ENCODE data around the gene IL3. TPM values are rescaled to one million over a fixed set of nuclear protein-coding genes. Genes with fewer than 3 reads are reported as not detected.

IL3 gene
- total and polyA plus RNA-seq, 2 of the 4 experiments (the other 2 are of a cell fraction): not detected

DNA sequence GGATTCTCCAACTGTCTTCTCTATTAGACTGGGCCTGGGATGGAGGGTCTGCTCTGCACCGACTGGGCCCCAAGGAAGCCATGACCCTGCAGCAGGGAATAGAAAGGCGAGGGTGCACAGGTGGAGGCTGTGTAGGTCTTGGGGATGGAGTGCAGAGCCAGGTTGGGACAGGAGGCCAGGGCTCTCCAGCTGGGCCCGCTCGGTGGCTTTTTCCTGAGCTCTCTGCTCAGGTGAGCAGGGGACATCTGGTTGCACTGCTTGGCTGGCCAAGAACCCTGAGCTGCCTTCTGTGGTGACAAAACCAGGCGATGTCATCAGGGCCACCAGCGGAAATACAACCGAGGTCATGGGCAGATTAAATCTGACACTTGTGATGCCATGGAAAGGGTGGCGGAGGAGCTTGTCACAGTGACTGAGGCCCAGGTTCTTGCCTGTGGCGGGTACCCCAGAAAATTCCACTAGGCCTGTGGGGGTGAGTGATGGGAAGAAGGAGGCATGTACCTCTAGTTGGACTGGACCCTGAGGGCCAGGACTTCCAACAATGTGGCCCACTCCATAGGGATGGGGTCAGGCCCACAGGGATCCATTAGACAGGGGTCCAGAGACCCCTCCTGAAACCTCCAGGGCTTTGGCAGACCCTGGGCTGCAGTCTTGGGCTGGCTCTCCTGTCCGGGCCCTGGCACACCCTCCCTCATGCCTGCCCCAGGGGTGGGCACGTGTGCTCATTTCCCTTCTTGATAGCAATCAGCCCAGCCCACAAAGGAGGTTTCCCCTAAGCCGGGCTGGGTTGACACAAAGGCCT, 4.4 kb upstream of the IL3 start:
- H3K9me3 ChIP-seq (ENCODE audit: control insufficient read depth, insufficient read depth, low read length): no peaks in the 10 kb centered on the region
- H3K27ac ChIP-seq (ENCODE audit: insufficient read depth, low read length): no peak overlapping the region
- no peak overlapping the region for H3K4ac ChIP-seq (ENCODE audit: low read depth, low read length)
- no peak overlapping the region for H2AK5ac ChIP-seq (ENCODE audit: low read depth, low read length)
- no peak overlapping the region for H2BK5ac ChIP-seq (ENCODE audit: low read depth, low read length, poor library complexity, severe bottlenecking)
- no TSS peak for BruUV-seq (replicated peaks)
- intact Hi-C loops (cut with micrococcal nuclease): no loop called here
- no peak overlapping the region for H2BK120ac ChIP-seq (ENCODE audit: low read depth, low read length)
- TF ChIP-seq CHD1 (IDR thresholded peaks at IDR 0.05; ENCODE audit: low read depth, low read length) (no peak), MXI1 (IDR thresholded peaks at IDR 0.05; ENCODE audit: borderline replicate concordance, low read depth, low read length) (no peak), MAFK (IDR thresholded peaks at IDR 0.05; ENCODE audit: low read depth, low read length) (no peak), RAD21 (IDR thresholded peaks at IDR 0.05; ENCODE audit: low read length) (no peak), SMC3 (IDR thresholded peaks at IDR 0.05; ENCODE audit: low read depth, low read length) (no peak), CEBPB (IDR thresholded peaks at IDR 0.05; ENCODE audit: low read depth, low read length) (no peak), FOS (IDR thresholded peaks at IDR 0.05; ENCODE audit: low read depth, low read length) (no peak), POLR2A (IDR thresholded peaks at IDR 0.05; ENCODE audit: low read depth, low read length) (no peak), RFX5 (IDR thresholded peaks at IDR 0.05; ENCODE audit: low read depth, low read length) (no peak), BHLHE40 (IDR thresholded peaks at IDR 0.05; ENCODE audit: low read depth, low read length) (no peak), RCOR1 (IDR thresholded peaks at IDR 0.05; ENCODE audit: insufficient replicate concordance, low read length) (no peak), MAZ (IDR thresholded peaks at IDR 0.05; ENCODE audit: borderline replicate concordance, low read depth, low read length) (no peak), NFE2L2 (IDR thresholded peaks at IDR 0.05; ENCODE audit: low read depth, low read length) (no peak)
- TF ChIP-seq, protein P1, sequence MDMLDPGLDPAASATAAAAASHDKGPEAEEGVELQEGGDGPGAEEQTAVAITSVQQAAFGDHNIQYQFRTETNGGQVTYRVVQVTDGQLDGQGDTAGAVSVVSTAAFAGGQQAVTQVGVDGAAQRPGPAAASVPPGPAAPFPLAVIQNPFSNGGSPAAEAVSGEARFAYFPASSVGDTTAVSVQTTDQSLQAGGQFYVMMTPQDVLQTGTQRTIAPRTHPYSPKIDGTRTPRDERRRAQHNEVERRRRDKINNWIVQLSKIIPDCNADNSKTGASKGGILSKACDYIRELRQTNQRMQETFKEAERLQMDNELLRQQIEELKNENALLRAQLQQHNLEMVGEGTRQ (IDR thresholded peaks at IDR 0.05; ENCODE audit: low read depth, low read length): no peak
- TF ChIP-seq, protein P2, sequence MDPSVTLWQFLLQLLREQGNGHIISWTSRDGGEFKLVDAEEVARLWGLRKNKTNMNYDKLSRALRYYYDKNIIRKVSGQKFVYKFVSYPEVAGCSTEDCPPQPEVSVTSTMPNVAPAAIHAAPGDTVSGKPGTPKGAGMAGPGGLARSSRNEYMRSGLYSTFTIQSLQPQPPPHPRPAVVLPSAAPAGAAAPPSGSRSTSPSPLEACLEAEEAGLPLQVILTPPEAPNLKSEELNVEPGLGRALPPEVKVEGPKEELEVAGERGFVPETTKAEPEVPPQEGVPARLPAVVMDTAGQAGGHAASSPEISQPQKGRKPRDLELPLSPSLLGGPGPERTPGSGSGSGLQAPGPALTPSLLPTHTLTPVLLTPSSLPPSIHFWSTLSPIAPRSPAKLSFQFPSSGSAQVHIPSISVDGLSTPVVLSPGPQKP (IDR thresholded peaks at IDR 0.05; ENCODE audit: borderline replicate concordance, low read depth, low read length): no peak
- TF ChIP-seq, protein P3, sequence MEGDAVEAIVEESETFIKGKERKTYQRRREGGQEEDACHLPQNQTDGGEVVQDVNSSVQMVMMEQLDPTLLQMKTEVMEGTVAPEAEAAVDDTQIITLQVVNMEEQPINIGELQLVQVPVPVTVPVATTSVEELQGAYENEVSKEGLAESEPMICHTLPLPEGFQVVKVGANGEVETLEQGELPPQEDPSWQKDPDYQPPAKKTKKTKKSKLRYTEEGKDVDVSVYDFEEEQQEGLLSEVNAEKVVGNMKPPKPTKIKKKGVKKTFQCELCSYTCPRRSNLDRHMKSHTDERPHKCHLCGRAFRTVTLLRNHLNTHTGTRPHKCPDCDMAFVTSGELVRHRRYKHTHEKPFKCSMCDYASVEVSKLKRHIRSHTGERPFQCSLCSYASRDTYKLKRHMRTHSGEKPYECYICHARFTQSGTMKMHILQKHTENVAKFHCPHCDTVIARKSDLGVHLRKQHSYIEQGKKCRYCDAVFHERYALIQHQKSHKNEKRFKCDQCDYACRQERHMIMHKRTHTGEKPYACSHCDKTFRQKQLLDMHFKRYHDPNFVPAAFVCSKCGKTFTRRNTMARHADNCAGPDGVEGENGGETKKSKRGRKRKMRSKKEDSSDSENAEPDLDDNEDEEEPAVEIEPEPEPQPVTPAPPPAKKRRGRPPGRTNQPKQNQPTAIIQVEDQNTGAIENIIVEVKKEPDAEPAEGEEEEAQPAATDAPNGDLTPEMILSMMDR (conservative IDR thresholded peaks at IDR 0.05; ENCODE audit: low read depth, low read length): no peak
- DNase-seq: no peak
- H3K4me3 ChIP-seq (ENCODE audit: insufficient read depth, low read depth, low read length): no peak overlapping the region
- H2BK20ac ChIP-seq (ENCODE audit: low read depth, low read length): no peak overlapping the region
- H2BK15ac ChIP-seq (ENCODE audit: low read depth, low read length): no peak overlapping the region
- dilution Hi-C loops (cut with HindIII; ENCODE audit: low sequenced_read_pairs, unreplicated experiment): no loop called here
- H3K18ac ChIP-seq (ENCODE audit: low read depth, low read length): no peak overlapping the region
- H4K91ac ChIP-seq (ENCODE audit: insufficient read depth, low read depth, low read length): no peak overlapping the region
- WGBS, 2 experiments (ENCODE audit: extremely low coverage in 2 of 2, insufficient read length in 1 of 2): 81% methylated on average over 8 of the region's 12 CpGs; no CpG with 5 or more reads in 1 of the 2 experiments
- no peaks in the 10 kb centered on the region for H3K79me1 ChIP-seq (ENCODE audit: low read depth in 1 of 2, low read length in 2 of 2)
- H3K4me1 ChIP-seq (ENCODE audit: control insufficient read depth, insufficient read depth, low read length): no peaks in the 10 kb centered on the region
- no peak overlapping the region for H2AK9ac ChIP-seq (replicated peaks; ENCODE audit: low read depth, low read length, poor library complexity)
- H3K9ac ChIP-seq (ENCODE audit: low read depth, low read length): no peak overlapping the region
- H3K4me2 ChIP-seq (ENCODE audit: low read depth, low read length): no peak overlapping the region
- POLR2A ChIA-PET (ENCODE audit: unreplicated experiment): no interaction called here
- CTCF ChIA-PET: no interaction called here
- no peaks in the 10 kb centered on the region for H4K20me1 ChIP-seq (ENCODE audit: insufficient read depth, low read length)
- no peak overlapping the region for H2AFZ ChIP-seq (replicated peaks; ENCODE audit: low read length, poor library complexity)
- H4K5ac ChIP-seq (ENCODE audit: low read depth, low read length): no peak overlapping the region
- H3K23ac ChIP-seq (ENCODE audit: low read depth, low read length): no peak overlapping the region
- H3K9me1 ChIP-seq (ENCODE audit: insufficient read depth, low read length): no peaks in the 10 kb centered on the region
- H3K14ac ChIP-seq (replicated peaks; ENCODE audit: low read depth, low read length): no peak overlapping the region
- H3K36me3 ChIP-seq (ENCODE audit: control insufficient read depth, insufficient read depth, low read length): no peaks in the 10 kb centered on the region
- peaks cover 39% of the 10 kb centered on the region for H3K27me3 ChIP-seq (ENCODE audit: control insufficient read depth, insufficient read depth, low read length)
- H3K56ac ChIP-seq (ENCODE audit: extremely low read depth, insufficient read depth, low read length): no peak overlapping the region
- no peak for ATAC-seq (ENCODE audit: low read depth)
- H4K8ac ChIP-seq (ENCODE audit: low read depth in 2 of 2, low read length in 2 of 2): no peak overlapping the region
- in situ Hi-C loops (cut with MboI; ENCODE audit: low sequenced_read_pairs): no loop called here
